ENCODE results near the gene PCYT1A. TPM values are rescaled to one million over a fixed set of nuclear protein-coding genes. Genes with fewer than 3 reads are reported as not detected.
"Not testable (repeated sequence)": the region's sequence is repeated elsewhere in the genome, so short reads cannot be mapped to it uniquely, and the experiment has no call there.

The PCYT1A gene
- total RNA-seq, 1 experiment from 2014 or later = 48.8 TPM

GRCh38 chr3:196209944-196210672 is 77.4 kb downstream of the PCYT1A start:
- DNase-seq; H3K36me3 ChIP-seq (ENCODE audit: insufficient read depth, low read length): not testable (repeated sequence)

DNA sequence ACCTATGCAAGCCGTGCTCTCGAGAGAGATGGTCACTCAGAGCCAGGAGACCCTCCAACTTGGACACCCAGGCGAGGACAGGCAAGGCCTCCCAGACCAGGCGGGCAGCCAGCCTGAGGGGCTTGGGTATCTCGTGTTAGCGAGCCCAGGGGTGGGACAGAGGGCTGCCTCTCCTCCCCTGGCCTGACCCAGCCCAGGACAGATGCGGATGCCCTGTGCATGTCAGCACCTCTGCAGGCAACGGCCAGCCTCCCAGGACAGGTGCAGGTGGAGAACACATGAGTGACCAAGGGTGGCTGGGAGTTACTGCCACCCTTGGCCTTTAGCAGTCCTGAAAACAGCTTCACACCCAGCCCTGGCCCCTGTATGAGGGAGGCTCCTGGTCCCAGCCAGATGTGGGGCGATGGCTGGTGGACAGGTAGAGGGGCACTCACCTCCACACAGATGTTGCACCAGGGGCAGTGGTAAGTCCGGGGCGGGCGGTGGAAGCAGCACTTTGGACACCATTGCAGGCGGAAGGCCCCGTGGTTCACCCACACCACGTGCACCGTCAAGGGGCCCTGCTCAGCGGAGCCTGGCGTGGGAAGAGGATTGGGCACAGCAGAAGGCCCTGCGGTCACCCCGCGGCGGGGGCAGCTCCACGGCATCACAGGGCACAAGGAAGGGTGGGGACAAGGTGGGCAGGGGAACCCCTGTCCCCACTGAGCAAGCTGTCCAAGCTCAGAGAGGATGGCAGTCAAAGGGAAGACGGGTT is 78.4 kb downstream of the PCYT1A start:
- no peaks in the 10 kb centered on the region for H3K4me1 ChIP-seq (ENCODE audit: low read length)
- no peak overlapping the region for H3K27ac ChIP-seq (ENCODE audit: low read length)
- H3K79me2 ChIP-seq (ENCODE audit: low read length) = no peaks in the 10 kb centered on the region
- H3K4me3 ChIP-seq (ENCODE audit: low read length) = no peak overlapping the region
- DNase-seq = no peak
- H3K9me3 ChIP-seq (ENCODE audit: low read length) = no peaks in the 10 kb centered on the region
- no peaks in the 10 kb centered on the region for H3K9me2 ChIP-seq (replicated peaks; ENCODE audit: insufficient read depth, low read length)
- H2AFZ ChIP-seq (ENCODE audit: low read length) = no peak overlapping the region
- no peaks in the 10 kb centered on the region for H4K20me1 ChIP-seq (ENCODE audit: insufficient read depth, low read depth, low read length)
- H3K4me2 ChIP-seq (ENCODE audit: low read depth, low read length, poor library complexity, severe bottlenecking) = no peak overlapping the region
- H3K9ac ChIP-seq (ENCODE audit: low read length) = no peak overlapping the region
- no peaks in the 10 kb centered on the region for H3K27me3 ChIP-seq (ENCODE audit: low read length)
- H3K36me3 ChIP-seq (ENCODE audit: insufficient read depth, low read length) = no peaks in the 10 kb centered on the region

More at GRCh38 chr3:196209944-196210672, 77.4 kb downstream of the PCYT1A start:
- not testable (repeated sequence) for H2AFZ ChIP-seq (ENCODE audit: low read length); H3K4me2 ChIP-seq (ENCODE audit: low read depth, low read length, poor library complexity, severe bottlenecking); H3K9ac ChIP-seq (ENCODE audit: low read length); H3K4me1 ChIP-seq (ENCODE audit: low read length); H3K27ac ChIP-seq (ENCODE audit: low read length); H3K9me3 ChIP-seq (ENCODE audit: low read length); H3K79me2 ChIP-seq (ENCODE audit: low read length); H3K4me3 ChIP-seq (ENCODE audit: low read length); H3K27me3 ChIP-seq (ENCODE audit: low read length); H4K20me1 ChIP-seq (ENCODE audit: insufficient read depth, low read depth, low read length); H3K9me2 ChIP-seq (replicated peaks; ENCODE audit: insufficient read depth, low read length)

GRCh38 chr3:196207833-196208607 is 79.5 kb downstream of the PCYT1A start:
- Histone ChIP-seq H3K27me3 (ENCODE audit: low read length) (no peaks in the 10 kb centered on the region), H3K4me2 (ENCODE audit: low read depth, low read length, poor library complexity, severe bottlenecking) (no peak overlapping the region), H3K9me3 (ENCODE audit: low read length) (no peaks in the 10 kb centered on the region), H3K9ac (ENCODE audit: low read length) (no peak overlapping the region), H2AFZ (ENCODE audit: low read length) (no peak overlapping the region), H3K27ac (ENCODE audit: low read length) (no peak overlapping the region), H3K79me2 (ENCODE audit: low read length) (no peaks in the 10 kb centered on the region), H3K4me3 (ENCODE audit: low read length) (no peak overlapping the region), H3K36me3 (ENCODE audit: insufficient read depth, low read length) (no peaks in the 10 kb centered on the region), H3K4me1 (ENCODE audit: low read length) (no peaks in the 10 kb centered on the region), H3K9me2 (replicated peaks; ENCODE audit: insufficient read depth, low read length) (no peaks in the 10 kb centered on the region), H4K20me1 (ENCODE audit: insufficient read depth, low read depth, low read length) (no peaks in the 10 kb centered on the region)
- peak; percentile 57 for DNase-seq

DNA sequence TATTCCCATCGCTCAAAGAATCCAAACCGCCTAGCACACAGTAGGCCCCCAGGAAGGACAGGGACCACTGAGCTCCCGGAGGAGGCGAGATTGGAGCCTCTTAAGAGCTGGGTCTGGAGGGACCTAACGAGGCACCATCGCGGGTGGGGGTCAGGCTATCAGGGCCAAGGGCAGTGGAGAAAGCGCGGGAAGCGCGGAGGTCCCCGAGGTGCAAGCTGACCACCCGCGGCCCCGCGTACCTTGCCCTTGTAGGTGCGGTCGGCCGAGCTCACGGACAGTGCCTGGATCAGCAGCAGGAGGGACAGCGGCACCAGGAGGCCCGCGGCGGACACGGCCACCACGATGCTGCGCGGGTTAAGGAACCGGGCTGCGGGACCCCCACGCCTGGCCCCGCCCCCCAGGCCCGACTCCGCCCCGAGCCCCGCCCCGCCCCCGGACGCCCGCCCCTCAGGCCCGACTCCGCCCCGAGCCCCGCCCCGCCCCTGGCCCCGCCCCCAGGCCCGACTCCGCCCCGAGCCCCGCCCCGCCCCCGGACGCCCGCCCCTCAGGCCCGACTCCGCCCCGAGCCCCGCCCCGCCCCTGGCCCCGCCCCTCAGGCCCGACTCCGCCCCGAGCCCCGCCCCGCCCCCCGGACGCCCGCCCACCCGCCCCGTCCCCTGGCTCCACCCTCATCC is 80.2 kb downstream of the PCYT1A start:
- no peak overlapping the region for H3K27ac ChIP-seq (ENCODE audit: low read length)
- no peaks in the 10 kb centered on the region for H4K20me1 ChIP-seq (ENCODE audit: insufficient read depth, low read depth, low read length)
- H3K9me3 ChIP-seq (ENCODE audit: low read length) = no peaks in the 10 kb centered on the region
- H3K4me2 ChIP-seq (ENCODE audit: low read depth, low read length, poor library complexity, severe bottlenecking) = no peak overlapping the region
- no peaks in the 10 kb centered on the region for H3K4me1 ChIP-seq (ENCODE audit: low read length)
- DNase-seq = no peak
- H3K9ac ChIP-seq (ENCODE audit: low read length) = no peak overlapping the region
- no peaks in the 10 kb centered on the region for H3K27me3 ChIP-seq (ENCODE audit: low read length)
- H3K4me3 ChIP-seq (ENCODE audit: low read length) = no peak overlapping the region
- H3K36me3 ChIP-seq (ENCODE audit: insufficient read depth, low read length) = no peaks in the 10 kb centered on the region
- H2AFZ ChIP-seq (ENCODE audit: low read length) = no peak overlapping the region
- H3K9me2 ChIP-seq (replicated peaks; ENCODE audit: insufficient read depth, low read length) = no peaks in the 10 kb centered on the region
- H3K79me2 ChIP-seq (ENCODE audit: low read length) = no peaks in the 10 kb centered on the region

GRCh38 chr3:196205442-196206205 is 81.9 kb downstream of the PCYT1A start:
- not testable (repeated sequence) for DNase-seq; H3K9me3 ChIP-seq (ENCODE audit: low read length); H3K4me2 ChIP-seq (ENCODE audit: low read depth, low read length, poor library complexity, severe bottlenecking)

GRCh38 chr3:196203846-196204245 is 83.7 kb downstream of the PCYT1A start:
- Histone ChIP-seq H3K4me1 (ENCODE audit: low read length) (no peaks in the 10 kb centered on the region), H2AFZ (ENCODE audit: low read length) (no peak overlapping the region), H3K27me3 (ENCODE audit: low read length) (no peaks in the 10 kb centered on the region; the same call in 1 of the 2 replicates), H3K9me2 (replicated peaks; ENCODE audit: insufficient read depth, low read length) (no peaks in the 10 kb centered on the region), H3K36me3 (ENCODE audit: insufficient read depth, low read length) (no peaks in the 10 kb centered on the region), H3K27ac (ENCODE audit: low read length) (no peak overlapping the region), H3K79me2 (ENCODE audit: low read length) (no peaks in the 10 kb centered on the region), H3K4me3 (ENCODE audit: low read length) (no peak overlapping the region), H3K9ac (ENCODE audit: low read length) (no peak overlapping the region), H3K4me2 (ENCODE audit: low read depth, low read length, poor library complexity, severe bottlenecking) (no peak overlapping the region), H4K20me1 (ENCODE audit: insufficient read depth, low read depth, low read length) (no peaks in the 10 kb centered on the region), H3K9me3 (ENCODE audit: low read length) (no peaks in the 10 kb centered on the region)
- peak; percentile 60 for DNase-seq

More at GRCh38 chr3:196205442-196206205, 81.9 kb downstream of the PCYT1A start:
- not testable (repeated sequence) for H3K9ac ChIP-seq (ENCODE audit: low read length); H3K4me3 ChIP-seq (ENCODE audit: low read length); H3K79me2 ChIP-seq (ENCODE audit: low read length); H3K4me1 ChIP-seq (ENCODE audit: low read length); H3K36me3 ChIP-seq (ENCODE audit: insufficient read depth, low read length); H3K27me3 ChIP-seq (ENCODE audit: low read length); H3K27ac ChIP-seq (ENCODE audit: low read length); H3K9me2 ChIP-seq (replicated peaks; ENCODE audit: insufficient read depth, low read length); H4K20me1 ChIP-seq (ENCODE audit: insufficient read depth, low read depth, low read length); H2AFZ ChIP-seq (ENCODE audit: low read length)

GRCh38 chr3:196202516-196202970 is 85.0 kb downstream of the PCYT1A start:
- Histone ChIP-seq H3K36me3 (ENCODE audit: insufficient read depth, low read length) (no peaks in the 10 kb centered on the region), H3K4me1 (ENCODE audit: low read length) (no peaks in the 10 kb centered on the region)

More at GRCh38 chr3:196202516-196202970, 85.0 kb downstream of the PCYT1A start:
- Histone ChIP-seq H3K79me2 (ENCODE audit: low read length) (no peaks in the 10 kb centered on the region), H4K20me1 (ENCODE audit: insufficient read depth, low read depth, low read length) (no peaks in the 10 kb centered on the region), H3K9me3 (ENCODE audit: low read length) (no peaks in the 10 kb centered on the region), H3K4me2 (ENCODE audit: low read depth, low read length, poor library complexity, severe bottlenecking) (no peak overlapping the region), H2AFZ (ENCODE audit: low read length) (no peak overlapping the region), H3K9me2 (replicated peaks; ENCODE audit: insufficient read depth, low read length) (no peaks in the 10 kb centered on the region), H3K27ac (ENCODE audit: low read length) (no peak overlapping the region), H3K9ac (ENCODE audit: low read length) (no peak overlapping the region), H3K27me3 (ENCODE audit: low read length) (no peaks in the 10 kb centered on the region; the same call in 1 of the 2 replicates), H3K4me3 (ENCODE audit: low read length) (no peak overlapping the region)
- DNase-seq = no peak
